Uterus (tissue), 2 donors: ENCODE results near the gene DOK7.

Experiments
- POLR2A ChIP-seq, 2 donors: fragments of 450-650 bp; IDR thresholded peaks; one replicate each; pipeline ENCODE4 v1.6.1; 2016; ENCODE audit warnings: antibody characterized with exemption in 2 of 2, mild to moderate bottlenecking in 1 of 2, moderate library complexity in 1 of 2
- TF ChIP-seq, protein P1 (sequence below), 4 experiments: fragments of 200-600 bp in 2 of 4; fragments of 450-650 bp in 2 of 4; sonication (generic) in 2 of 4; IDR thresholded peaks; one replicate each; pipeline ENCODE4 v1.5.1; 2016 to 2019; ENCODE audit warnings: antibody characterized with exemption in 4 of 4, mild to moderate bottlenecking in 2 of 4, moderate library complexity in 1 of 4

DNA sequence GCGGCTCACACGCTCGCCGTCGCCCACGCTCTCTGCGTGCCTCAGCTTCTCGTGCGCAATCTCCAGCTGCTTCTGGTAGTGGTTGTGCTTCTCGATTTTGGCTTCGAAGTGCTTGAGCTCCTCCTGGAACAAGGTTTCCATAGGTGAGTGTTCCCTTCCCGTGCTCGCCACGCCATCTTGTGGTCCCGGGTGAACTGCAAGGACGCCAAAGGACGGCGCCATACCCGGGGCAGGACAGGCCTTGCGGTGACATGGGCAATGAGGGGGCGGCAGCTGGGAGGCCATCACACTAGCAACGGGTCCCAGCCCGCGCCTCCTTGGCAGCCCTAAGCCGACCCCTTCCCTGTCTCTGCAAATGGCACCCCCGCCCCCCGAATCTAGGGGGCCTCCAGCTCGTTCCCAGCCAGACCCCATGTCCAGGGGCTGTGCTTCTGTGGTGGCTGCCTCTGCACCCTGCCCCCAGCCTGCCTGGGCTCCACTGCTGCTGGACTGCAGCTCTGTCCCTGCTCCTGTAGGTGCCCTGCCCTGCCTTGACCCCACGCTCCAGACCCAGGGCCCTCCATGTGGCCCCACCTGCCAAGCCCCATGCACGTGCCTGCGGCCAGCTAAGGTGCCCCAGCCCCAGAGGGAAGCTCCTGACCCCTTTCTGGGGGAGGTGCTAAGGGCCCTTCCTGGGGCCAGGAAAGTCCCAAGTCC lies 51.8 kb downstream of the DOK7 start:
- TF ChIP-seq, protein P1, sequence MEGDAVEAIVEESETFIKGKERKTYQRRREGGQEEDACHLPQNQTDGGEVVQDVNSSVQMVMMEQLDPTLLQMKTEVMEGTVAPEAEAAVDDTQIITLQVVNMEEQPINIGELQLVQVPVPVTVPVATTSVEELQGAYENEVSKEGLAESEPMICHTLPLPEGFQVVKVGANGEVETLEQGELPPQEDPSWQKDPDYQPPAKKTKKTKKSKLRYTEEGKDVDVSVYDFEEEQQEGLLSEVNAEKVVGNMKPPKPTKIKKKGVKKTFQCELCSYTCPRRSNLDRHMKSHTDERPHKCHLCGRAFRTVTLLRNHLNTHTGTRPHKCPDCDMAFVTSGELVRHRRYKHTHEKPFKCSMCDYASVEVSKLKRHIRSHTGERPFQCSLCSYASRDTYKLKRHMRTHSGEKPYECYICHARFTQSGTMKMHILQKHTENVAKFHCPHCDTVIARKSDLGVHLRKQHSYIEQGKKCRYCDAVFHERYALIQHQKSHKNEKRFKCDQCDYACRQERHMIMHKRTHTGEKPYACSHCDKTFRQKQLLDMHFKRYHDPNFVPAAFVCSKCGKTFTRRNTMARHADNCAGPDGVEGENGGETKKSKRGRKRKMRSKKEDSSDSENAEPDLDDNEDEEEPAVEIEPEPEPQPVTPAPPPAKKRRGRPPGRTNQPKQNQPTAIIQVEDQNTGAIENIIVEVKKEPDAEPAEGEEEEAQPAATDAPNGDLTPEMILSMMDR (IDR thresholded peaks at IDR 0.05) = no peak
- TF ChIP-seq POLR2A (IDR thresholded peaks at IDR 0.05) = no peak
